WTC11 (cell line): Measurements from ENCODE around the gene LIN9. TPM values are rescaled to one million over a fixed set of nuclear protein-coding genes. Genes with fewer than 3 reads are reported as not detected.

Experiments used
- ATAC-seq: fragments of 200-7000 bp; cut with Tn5 transposase; 2 replicates; pipeline ENCODE4 v1.10.0; 2021; ENCODE audit warnings: mild to moderate bottlenecking, moderate library complexity
- CTCF ChIA-PET: fragments of 300-600 bp; sonication (Branson Sonifier 250); formaldehyde crosslinking; loops from one replicate; lab custom pipeline; 2021; ENCODE audit warnings: antibody characterized with exemption; lab: Charles Lee
- POLR2A ChIA-PET: fragments of 350-600 bp; sonication (Branson Sonifier 250); formaldehyde crosslinking; loops from one replicate; lab custom pipeline; 2021; ENCODE audit warnings: antibody characterized with exemption; lab: Charles Lee
- DNase-seq: peaks from one replicate; pipeline ENCODE4 v3.0.0; 2021; ENCODE audit warnings: low spot score
- H3K27ac Mint-ChIP-seq: 2 replicates; pipeline ENCODE4 v1.8.0; 2021; ENCODE audit warnings: mixed read lengths
- H3K27me3 Mint-ChIP-seq: 2 replicates; pipeline ENCODE4 v1.8.0; 2021; ENCODE audit warnings: low read depth, mild to moderate bottlenecking, moderate library complexity, mixed read lengths
- H3K36me3 Mint-ChIP-seq: 2 replicates; pipeline ENCODE4 v1.8.0; 2021; ENCODE audit warnings: mixed read lengths
- H3K4me1 Mint-ChIP-seq: 2 replicates; pipeline ENCODE4 v1.8.0; 2022; ENCODE audit warnings: mixed read lengths
- H3K4me3 Mint-ChIP-seq: 2 replicates; pipeline ENCODE4 v1.8.0; 2021; ENCODE audit warnings: mild to moderate bottlenecking, moderate library complexity, mixed read lengths
- H3K9me3 Mint-ChIP-seq: 2 replicates; pipeline ENCODE4 v1.8.0; 2021; ENCODE audit warnings: mixed read lengths
- CREB1 ChIP-seq: sonication (generic); formaldehyde crosslinking; IDR thresholded peaks from 2 replicates; pipeline ENCODE4 v1.8.0; 2023; ENCODE audit warnings: mild to moderate bottlenecking, missing genetic modification reagents
- EMX1 ChIP-seq: fragments of 250-450 bp; sonication (Bioruptor Pico); IDR thresholded peaks from 2 replicates; pipeline ENCODE4 v1.8.0; 2021; ENCODE audit warnings: mild to moderate bottlenecking
- NFE2L1 ChIP-seq: sonication (generic); formaldehyde crosslinking; IDR thresholded peaks from 2 replicates; pipeline ENCODE4 v1.8.1; 2023; ENCODE audit warnings: missing genetic modification reagents
- NR2C2 ChIP-seq: sonication (generic); formaldehyde crosslinking; IDR thresholded peaks from 2 replicates; pipeline ENCODE4 v1.8.0; 2022; ENCODE audit warnings: mild to moderate bottlenecking, missing genetic modification reagents
- TEAD4 ChIP-seq: sonication (generic); formaldehyde crosslinking; IDR thresholded peaks from 2 replicates; pipeline ENCODE4 v1.8.0; 2022; ENCODE audit warnings: mild to moderate bottlenecking, missing genetic modification reagents
- ZNF121 ChIP-seq: sonication (generic); formaldehyde crosslinking; IDR thresholded peaks from 2 replicates; pipeline ENCODE4 v1.8.0; 2023; ENCODE audit warnings: missing genetic modification reagents
- ZNF232 ChIP-seq: sonication (generic); formaldehyde crosslinking; IDR thresholded peaks from 2 replicates; pipeline ENCODE4 v1.8.0; 2022; ENCODE audit warnings: mild to moderate bottlenecking, missing genetic modification reagents
- total RNA-seq: library from RNA; stranded (reverse); gene quantifications from 3 replicates; pipeline ENCODE4 v1.2.3, GENCODE V29; 2021
- TF ChIP-seq, protein P1 (sequence below): fragments of 250-450 bp; sonication (Bioruptor Pico); IDR thresholded peaks from 2 replicates; pipeline ENCODE4 v1.9.0; 2021; ENCODE audit warnings: mild to moderate bottlenecking, borderline replicate concordance
- TF ChIP-seq, protein P2 (sequence below): sonication (generic); formaldehyde crosslinking; IDR thresholded peaks from 2 replicates; pipeline ENCODE4 v1.8.0; 2022; ENCODE audit warnings: mild to moderate bottlenecking, missing genetic modification reagents
- TF ChIP-seq, protein P3 (sequence below): sonication (generic); formaldehyde crosslinking; IDR thresholded peaks from 2 replicates; pipeline ENCODE4 v1.8.1; 2023; ENCODE audit warnings: mild to moderate bottlenecking, moderate library complexity, missing genetic modification reagents
- TF ChIP-seq, protein P4 (sequence below): fragments of 250-450 bp; sonication (Bioruptor Pico); IDR thresholded peaks from 2 replicates; pipeline ENCODE4 v1.9.0; 2021; ENCODE audit warnings: moderate library complexity, mild to moderate bottlenecking, inconsistent platforms, borderline replicate concordance
- TF ChIP-seq, protein P5 (sequence below): sonication (generic); formaldehyde crosslinking; IDR thresholded peaks from 2 replicates; pipeline ENCODE4 v1.8.1; 2022; ENCODE audit warnings: mild to moderate bottlenecking, missing genetic modification reagents, moderate library complexity, borderline replicate concordance
- TF ChIP-seq, protein P6 (sequence below): sonication (generic); formaldehyde crosslinking; IDR thresholded peaks from 2 replicates; pipeline ENCODE4 v1.8.0; 2022; ENCODE audit warnings: mild to moderate bottlenecking, missing genetic modification reagents

LIN9 gene
- total RNA-seq, 1 experiment from 2014 or later: 15.7 TPM

DNA sequence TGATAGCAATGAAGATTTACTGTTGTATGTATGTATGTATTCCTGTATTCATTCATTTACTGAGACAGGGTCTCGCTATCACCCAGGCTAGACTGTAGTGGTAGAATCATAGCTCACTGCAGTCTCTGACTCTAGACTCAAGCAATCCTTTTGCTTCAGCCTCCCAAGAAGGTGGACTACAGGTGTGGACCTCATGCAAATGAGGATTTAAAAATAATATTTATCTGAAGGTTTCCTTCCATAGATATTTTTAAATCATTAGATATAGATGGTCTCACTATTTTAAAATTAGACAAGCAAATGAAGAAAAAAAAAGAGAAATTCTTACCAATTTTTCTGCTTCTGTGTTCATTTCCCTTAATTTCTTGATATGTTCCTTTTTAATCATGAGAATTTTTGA lies 58.5 kb downstream of the LIN9 start (continued):
- TF ChIP-seq, protein P1, sequence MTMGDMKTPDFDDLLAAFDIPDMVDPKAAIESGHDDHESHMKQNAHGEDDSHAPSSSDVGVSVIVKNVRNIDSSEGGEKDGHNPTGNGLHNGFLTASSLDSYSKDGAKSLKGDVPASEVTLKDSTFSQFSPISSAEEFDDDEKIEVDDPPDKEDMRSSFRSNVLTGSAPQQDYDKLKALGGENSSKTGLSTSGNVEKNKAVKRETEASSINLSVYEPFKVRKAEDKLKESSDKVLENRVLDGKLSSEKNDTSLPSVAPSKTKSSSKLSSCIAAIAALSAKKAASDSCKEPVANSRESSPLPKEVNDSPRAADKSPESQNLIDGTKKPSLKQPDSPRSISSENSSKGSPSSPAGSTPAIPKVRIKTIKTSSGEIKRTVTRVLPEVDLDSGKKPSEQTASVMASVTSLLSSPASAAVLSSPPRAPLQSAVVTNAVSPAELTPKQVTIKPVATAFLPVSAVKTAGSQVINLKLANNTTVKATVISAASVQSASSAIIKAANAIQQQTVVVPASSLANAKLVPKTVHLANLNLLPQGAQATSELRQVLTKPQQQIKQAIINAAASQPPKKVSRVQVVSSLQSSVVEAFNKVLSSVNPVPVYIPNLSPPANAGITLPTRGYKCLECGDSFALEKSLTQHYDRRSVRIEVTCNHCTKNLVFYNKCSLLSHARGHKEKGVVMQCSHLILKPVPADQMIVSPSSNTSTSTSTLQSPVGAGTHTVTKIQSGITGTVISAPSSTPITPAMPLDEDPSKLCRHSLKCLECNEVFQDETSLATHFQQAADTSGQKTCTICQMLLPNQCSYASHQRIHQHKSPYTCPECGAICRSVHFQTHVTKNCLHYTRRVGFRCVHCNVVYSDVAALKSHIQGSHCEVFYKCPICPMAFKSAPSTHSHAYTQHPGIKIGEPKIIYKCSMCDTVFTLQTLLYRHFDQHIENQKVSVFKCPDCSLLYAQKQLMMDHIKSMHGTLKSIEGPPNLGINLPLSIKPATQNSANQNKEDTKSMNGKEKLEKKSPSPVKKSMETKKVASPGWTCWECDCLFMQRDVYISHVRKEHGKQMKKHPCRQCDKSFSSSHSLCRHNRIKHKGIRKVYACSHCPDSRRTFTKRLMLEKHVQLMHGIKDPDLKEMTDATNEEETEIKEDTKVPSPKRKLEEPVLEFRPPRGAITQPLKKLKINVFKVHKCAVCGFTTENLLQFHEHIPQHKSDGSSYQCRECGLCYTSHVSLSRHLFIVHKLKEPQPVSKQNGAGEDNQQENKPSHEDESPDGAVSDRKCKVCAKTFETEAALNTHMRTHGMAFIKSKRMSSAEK (CRISPR knock-in tag): no peak
- TF ChIP-seq NFE2L1: no peak
- TF ChIP-seq, protein P2, sequence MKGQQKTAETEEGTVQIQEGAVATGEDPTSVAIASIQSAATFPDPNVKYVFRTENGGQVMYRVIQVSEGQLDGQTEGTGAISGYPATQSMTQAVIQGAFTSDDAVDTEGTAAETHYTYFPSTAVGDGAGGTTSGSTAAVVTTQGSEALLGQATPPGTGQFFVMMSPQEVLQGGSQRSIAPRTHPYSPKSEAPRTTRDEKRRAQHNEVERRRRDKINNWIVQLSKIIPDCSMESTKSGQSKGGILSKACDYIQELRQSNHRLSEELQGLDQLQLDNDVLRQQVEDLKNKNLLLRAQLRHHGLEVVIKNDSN (CRISPR knock-in tag): no peak
- TF ChIP-seq, protein P3, sequence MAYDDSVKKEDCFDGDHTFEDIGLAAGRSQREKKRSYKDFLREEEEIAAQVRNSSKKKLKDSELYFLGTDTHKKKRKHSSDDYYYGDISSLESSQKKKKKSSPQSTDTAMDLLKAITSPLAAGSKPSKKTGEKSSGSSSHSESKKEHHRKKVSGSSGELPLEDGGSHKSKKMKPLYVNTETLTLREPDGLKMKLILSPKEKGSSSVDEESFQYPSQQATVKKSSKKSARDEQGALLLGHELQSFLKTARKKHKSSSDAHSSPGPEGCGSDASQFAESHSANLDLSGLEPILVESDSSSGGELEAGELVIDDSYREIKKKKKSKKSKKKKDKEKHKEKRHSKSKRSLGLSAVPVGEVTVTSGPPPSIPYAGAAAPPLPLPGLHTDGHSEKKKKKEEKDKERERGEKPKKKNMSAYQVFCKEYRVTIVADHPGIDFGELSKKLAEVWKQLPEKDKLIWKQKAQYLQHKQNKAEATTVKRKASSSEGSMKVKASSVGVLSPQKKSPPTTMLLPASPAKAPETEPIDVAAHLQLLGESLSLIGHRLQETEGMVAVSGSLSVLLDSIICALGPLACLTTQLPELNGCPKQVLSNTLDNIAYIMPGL: no peak

DNA sequence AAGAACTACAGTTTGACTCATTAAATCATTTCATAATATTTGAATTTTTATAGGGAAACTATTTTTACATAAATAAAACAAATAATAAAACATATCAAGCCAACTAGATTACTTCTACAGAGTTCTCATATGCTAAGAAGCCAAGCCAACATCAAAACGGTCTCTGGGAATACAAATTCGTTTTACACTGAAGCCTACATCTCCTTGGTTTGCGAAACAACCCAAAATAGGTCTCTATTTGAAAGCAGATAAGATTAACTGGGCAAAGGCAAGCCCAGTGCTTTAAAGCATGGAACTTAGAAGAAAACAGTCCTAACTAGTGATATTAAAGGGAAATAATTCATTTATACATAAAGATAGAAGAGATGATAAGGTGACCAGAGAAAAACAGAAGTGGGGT lies 60.2 kb downstream of the LIN9 start:
- no peak for DNase-seq
- Mint-ChIP-seq H3K36me3 (peaks cover 22% of the 10 kb centered on the region), H3K9me3 (no peaks in the 10 kb centered on the region), H3K27ac (no peak overlapping the region), H3K27me3 (no peaks in the 10 kb centered on the region), H3K4me1 (no peaks in the 10 kb centered on the region), H3K4me3 (no peak overlapping the region)
- ATAC-seq: no peak
- TF ChIP-seq, protein P4, sequence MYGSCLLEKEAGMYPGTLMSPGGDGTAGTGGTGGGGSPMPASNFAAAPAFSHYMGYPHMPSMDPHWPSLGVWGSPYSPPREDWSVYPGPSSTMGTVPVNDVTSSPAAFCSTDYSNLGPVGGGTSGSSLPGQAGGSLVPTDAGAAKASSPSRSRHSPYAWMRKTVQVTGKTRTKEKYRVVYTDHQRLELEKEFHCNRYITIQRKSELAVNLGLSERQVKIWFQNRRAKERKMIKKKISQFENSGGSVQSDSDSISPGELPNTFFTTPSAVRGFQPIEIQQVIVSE (CRISPR knock-in tag): no peak
- TF ChIP-seq CREB1 (CRISPR knock-in tag) (no peak), NR2C2 (CRISPR knock-in tag) (no peak), ZNF232 (no peak), ZNF121 (CRISPR knock-in tag) (no peak), EMX1 (no peak), TEAD4 (CRISPR knock-in tag) (no peak)
- TF ChIP-seq, protein P2 (CRISPR knock-in tag): no peak
- TF ChIP-seq, protein P5, sequence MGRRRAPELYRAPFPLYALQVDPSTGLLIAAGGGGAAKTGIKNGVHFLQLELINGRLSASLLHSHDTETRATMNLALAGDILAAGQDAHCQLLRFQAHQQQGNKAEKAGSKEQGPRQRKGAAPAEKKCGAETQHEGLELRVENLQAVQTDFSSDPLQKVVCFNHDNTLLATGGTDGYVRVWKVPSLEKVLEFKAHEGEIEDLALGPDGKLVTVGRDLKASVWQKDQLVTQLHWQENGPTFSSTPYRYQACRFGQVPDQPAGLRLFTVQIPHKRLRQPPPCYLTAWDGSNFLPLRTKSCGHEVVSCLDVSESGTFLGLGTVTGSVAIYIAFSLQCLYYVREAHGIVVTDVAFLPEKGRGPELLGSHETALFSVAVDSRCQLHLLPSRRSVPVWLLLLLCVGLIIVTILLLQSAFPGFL (CRISPR knock-in tag): no peak
- TF ChIP-seq, protein P6, sequence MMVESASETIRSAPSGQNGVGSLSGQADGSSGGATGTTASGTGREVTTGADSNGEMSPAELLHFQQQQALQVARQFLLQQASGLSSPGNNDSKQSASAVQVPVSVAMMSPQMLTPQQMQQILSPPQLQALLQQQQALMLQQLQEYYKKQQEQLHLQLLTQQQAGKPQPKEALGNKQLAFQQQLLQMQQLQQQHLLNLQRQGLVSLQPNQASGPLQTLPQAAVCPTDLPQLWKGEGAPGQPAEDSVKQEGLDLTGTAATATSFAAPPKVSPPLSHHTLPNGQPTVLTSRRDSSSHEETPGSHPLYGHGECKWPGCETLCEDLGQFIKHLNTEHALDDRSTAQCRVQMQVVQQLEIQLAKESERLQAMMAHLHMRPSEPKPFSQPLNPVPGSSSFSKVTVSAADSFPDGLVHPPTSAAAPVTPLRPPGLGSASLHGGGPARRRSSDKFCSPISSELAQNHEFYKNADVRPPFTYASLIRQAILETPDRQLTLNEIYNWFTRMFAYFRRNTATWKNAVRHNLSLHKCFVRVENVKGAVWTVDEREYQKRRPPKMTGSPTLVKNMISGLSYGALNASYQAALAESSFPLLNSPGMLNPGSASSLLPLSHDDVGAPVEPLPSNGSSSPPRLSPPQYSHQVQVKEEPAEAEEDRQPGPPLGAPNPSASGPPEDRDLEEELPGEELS (CRISPR knock-in tag): no peak
- ChIA-PET CTCF (no interaction called here), POLR2A (no interaction called here)
